NOMO-1 treated with dmso at 0.1 percent for 144 hours (cell line): ENCODE measurements around the gene SERPINB10.
A peak's percentile ranks its signal among the peaks of the same experiment; 100 is the strongest.

Source experiments
- DNase-seq: peaks from one replicate; lab custom pipeline; 2025; ENCODE audit not compliant: unreplicated experiment; lab: John Stamatoyannopoulos, UW

The SERPINB10 gene

GRCh38 chr18:63907664-63908063, at the start of gene SERPINB10:
SERPINB10 (plus strand) TSS chr18:63907958; CDS start chr18:63915511, 7,553 bp downstream.
- peak; percentile 83 for DNase-seq

- DNase-seq: no peak
Measured at GRCh38 chr18:63858456-63858855, 49.3 kb upstream of the SERPINB10 start.

- no peak for DNase-seq
Measured at GRCh38 chr18:63859781-63860475, 47.8 kb upstream of the SERPINB10 start.

GRCh38 chr18:63860531-63860930, 47.2 kb upstream of the SERPINB10 start:
- no peak for DNase-seq

GRCh38 chr18:63867368-63868125, 40.2 kb upstream of the SERPINB10 start:
- DNase-seq: no peak

GRCh38 chr18:63868546-63868945, 39.2 kb upstream of the SERPINB10 start:
- DNase-seq: no peak

GRCh38 chr18:63869374-63869773, 38.4 kb upstream of the SERPINB10 start:
- DNase-seq: peak; percentile 49

GRCh38 chr18:63869851-63870250, 37.9 kb upstream of the SERPINB10 start:
- no peak for DNase-seq

GRCh38 chr18:63871836-63872235, 35.9 kb upstream of the SERPINB10 start:
- DNase-seq: no peak

GRCh38 chr18:63872586-63872985, 35.2 kb upstream of the SERPINB10 start:
- DNase-seq: no peak

- peak; percentile 21 for DNase-seq
Measured at GRCh38 chr18:63878343-63878742, 29.4 kb upstream of the SERPINB10 start.

- no peak for DNase-seq
Measured at GRCh38 chr18:63878925-63879324, 28.8 kb upstream of the SERPINB10 start.

- no peak for DNase-seq
Measured at GRCh38 chr18:63879709-63880108, 28.0 kb upstream of the SERPINB10 start.

- no peak for DNase-seq
Measured at GRCh38 chr18:63881851-63882250, 25.9 kb upstream of the SERPINB10 start.

- DNase-seq: no peak
Measured at GRCh38 chr18:63882333-63883141, 25.2 kb upstream of the SERPINB10 start.

GRCh38 chr18:63883617-63884016, 24.1 kb upstream of the SERPINB10 start:
- no peak for DNase-seq

GRCh38 chr18:63887424-63887823, 20.3 kb upstream of the SERPINB10 start, which contains the start of gene SERPINB2:
SERPINB2 (plus strand) TSS chr18:63887705; CDS start chr18:63891445, 3,740 bp downstream.
- peak; percentile 43 for DNase-seq

GRCh38 chr18:63888470-63889190, 19.1 kb upstream of the SERPINB10 start:
- DNase-seq: no peak

GRCh38 chr18:63889626-63890025, 18.1 kb upstream of the SERPINB10 start:
- DNase-seq: peak; percentile 72

GRCh38 chr18:63890237-63890949, 17.4 kb upstream of the SERPINB10 start:
- DNase-seq: no peak
